ENCODE results near the gene LCE3B.

GRCh38 chr1:152630596-152630995 is 17.0 kb downstream of the LCE3B start:
- TF ChIP-seq CTCF (IDR thresholded peaks at IDR 0.05) (no peak), POLR2A (IDR thresholded peaks at IDR 0.05) (no peak)
